HAP-1 (cell line): Measurements from ENCODE around the gene SNX32.

Experiments
- DNase-seq, 2 experiments: peaks; one replicate each; pipeline ENCODE4 v3.0.0-alpha.2; 2016 to 2020; ENCODE audit warnings: low spot score in 2 of 2
- H3K27me3 ChIP-seq: fragments of 250-450 bp; sonication (Bioruptor Pico); 2 replicates; pipeline ENCODE4 v1.5.1; 2020; ENCODE audit warnings: low read depth, mild to moderate bottlenecking, moderate library complexity
- H3K36me3 ChIP-seq: fragments of 250-450 bp; sonication (Bioruptor Pico); replicated peaks from 2 replicates; pipeline ENCODE4 v1.5.1; 2020; ENCODE audit warnings: mild to moderate bottlenecking
- H3K4me1 ChIP-seq: fragments of 250-450 bp; sonication (Bioruptor Pico); 2 replicates; pipeline ENCODE4 v1.5.1; 2020; ENCODE audit warnings: mild to moderate bottlenecking
- H3K4me3 ChIP-seq: fragments of 250-450 bp; sonication (Bioruptor Pico); 2 replicates; pipeline ENCODE4 v1.5.1; 2020; ENCODE audit warnings: mild to moderate bottlenecking, moderate library complexity
- H3K9me3 ChIP-seq: fragments of 250-450 bp; sonication (Bioruptor Pico); 2 replicates; pipeline ENCODE4 v1.5.1; 2020; ENCODE audit warnings: mild to moderate bottlenecking, moderate library complexity
- in situ Hi-C: fragments of 300-500 bp; cut with MboI; formaldehyde crosslinking; loops from 3 replicates; pipeline ENCODE4 v1.14.3; 2020; ENCODE audit warnings: low sequenced_read_pairs, inconsistent platforms, mixed read lengths

SNX32 gene

DNA sequence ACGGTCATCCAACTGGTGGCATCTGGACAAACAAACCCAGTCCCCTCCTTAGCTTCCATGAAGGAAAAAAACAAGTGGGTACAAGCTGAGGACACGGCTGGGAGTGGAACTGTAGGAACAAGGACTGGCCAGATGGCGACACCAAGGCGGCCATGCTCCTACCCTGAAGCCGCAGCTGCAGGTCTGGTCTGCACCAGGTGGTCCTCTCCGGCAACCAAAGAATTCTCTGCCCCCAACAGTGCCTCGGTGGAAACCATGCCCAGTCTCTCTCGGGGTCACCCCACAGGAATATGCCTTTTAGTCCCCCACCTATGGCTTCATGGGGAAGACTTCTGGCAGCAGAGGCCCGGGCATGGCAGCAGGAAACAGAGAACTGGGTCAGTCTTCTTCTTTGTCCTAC, 24.3 kb upstream of the SNX32 start:
- Histone ChIP-seq H3K36me3 (no peaks in the 10 kb centered on the region), H3K9me3 (no peaks in the 10 kb centered on the region), H3K27me3 (no peaks in the 10 kb centered on the region), H3K4me3 (no peak overlapping the region), H3K4me1 (no peaks in the 10 kb centered on the region)
- in situ Hi-C loops: no loop called here
- DNase-seq: no peak

GRCh38 chr11:65810046-65810868, 23.5 kb upstream of the SNX32 start:
- in situ Hi-C loops: no loop called here
- Histone ChIP-seq H3K4me1 (no peaks in the 10 kb centered on the region), H3K36me3 (no peaks in the 10 kb centered on the region), H3K27me3 (no peaks in the 10 kb centered on the region), H3K4me3 (no peak overlapping the region), H3K9me3 (no peaks in the 10 kb centered on the region)
- DNase-seq: no peak

DNA sequence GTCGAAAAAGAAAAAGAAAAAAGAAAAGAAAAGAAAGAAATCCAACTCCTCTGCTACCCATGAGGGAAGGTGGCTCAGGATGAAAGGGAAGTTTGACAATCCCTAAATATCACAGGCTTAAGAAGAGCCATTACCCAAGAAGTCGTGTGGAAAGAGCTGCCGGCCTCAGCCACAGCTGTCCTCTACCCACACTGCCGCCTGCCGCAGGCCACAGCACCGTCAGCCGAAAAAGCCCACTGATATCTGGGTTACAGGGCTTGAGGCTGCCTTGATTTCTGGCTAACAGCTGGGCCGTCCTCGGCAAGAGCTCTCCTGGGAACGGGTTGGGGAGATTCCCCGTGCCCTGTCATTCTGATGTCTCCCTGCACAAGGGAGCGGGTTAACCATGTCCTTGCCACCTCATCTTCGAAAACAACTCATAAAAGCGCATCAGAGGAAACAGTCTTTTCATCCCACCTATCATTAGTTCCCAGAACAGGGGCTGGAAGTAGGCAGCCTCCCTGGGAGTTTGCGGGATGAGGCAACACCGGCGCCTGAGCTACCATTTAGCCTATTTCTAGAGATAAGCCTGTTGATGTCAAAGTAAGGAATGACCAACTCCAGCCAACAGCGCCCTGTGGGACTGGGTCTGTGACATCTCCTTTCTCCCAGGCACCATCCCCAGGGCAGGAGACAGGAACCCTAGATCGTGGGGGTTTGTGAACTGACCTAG, 21.8 kb upstream of the SNX32 start:
- Histone ChIP-seq H3K4me1 (no peaks in the 10 kb centered on the region), H3K27me3 (no peaks in the 10 kb centered on the region), H3K36me3 (no peaks in the 10 kb centered on the region), H3K4me3 (no peak overlapping the region), H3K9me3 (no peaks in the 10 kb centered on the region)
- DNase-seq: no peak
- in situ Hi-C loops: no loop called here

- peaks cover 4% of the 10 kb centered on the region for H3K4me1 ChIP-seq
- no peaks in the 10 kb centered on the region; the same call in 1 of the 2 replicates for H3K36me3 ChIP-seq
- H3K27me3 ChIP-seq: no peaks in the 10 kb centered on the region
- in situ Hi-C loops: no loop called here
- H3K9me3 ChIP-seq: no peaks in the 10 kb centered on the region
- no peak overlapping the region for H3K4me3 ChIP-seq
- no peak for DNase-seq
These were observed 19.4 kb upstream of the SNX32 start for GRCh38 chr11:65814131-65814985.

GRCh38 chr11:65814986-65815565, 18.7 kb upstream of the SNX32 start:
- peaks cover 4% of the 10 kb centered on the region for H3K4me1 ChIP-seq
- in situ Hi-C loops: no loop called here
- no peak for DNase-seq
- no peaks in the 10 kb centered on the region for H3K27me3 ChIP-seq
- no peaks in the 10 kb centered on the region; the same call in 1 of the 2 replicates for H3K36me3 ChIP-seq
- no peak overlapping the region for H3K4me3 ChIP-seq
- no peaks in the 10 kb centered on the region for H3K9me3 ChIP-seq

DNA sequence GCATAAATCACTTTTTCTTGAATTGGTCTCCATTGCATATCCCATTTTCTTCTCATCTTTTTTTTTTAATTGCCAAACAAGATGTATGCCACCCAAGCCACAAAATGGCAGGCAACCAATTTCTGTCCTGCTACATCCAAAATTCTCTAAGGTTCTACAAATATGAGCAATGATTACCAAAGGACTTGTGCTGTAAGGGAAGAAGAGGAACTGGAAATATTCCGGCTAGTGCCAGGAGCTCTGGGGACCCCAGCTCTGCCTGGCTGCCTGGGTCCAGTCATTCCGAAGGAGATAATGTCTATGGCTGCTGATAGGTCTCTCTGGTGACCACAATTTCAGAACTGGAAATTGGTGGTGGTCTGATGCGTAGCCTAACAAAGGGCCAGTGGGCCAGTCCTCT, 17.1 kb upstream of the SNX32 start:
- H3K9me3 ChIP-seq: no peaks in the 10 kb centered on the region
- no peaks in the 10 kb centered on the region; the same call in 1 of the 2 replicates for H3K36me3 ChIP-seq
- peaks cover 4% of the 10 kb centered on the region for H3K4me1 ChIP-seq
- in situ Hi-C loops: no loop called here
- H3K27me3 ChIP-seq: no peaks in the 10 kb centered on the region
- no peak for DNase-seq
- no peak overlapping the region for H3K4me3 ChIP-seq

DNA sequence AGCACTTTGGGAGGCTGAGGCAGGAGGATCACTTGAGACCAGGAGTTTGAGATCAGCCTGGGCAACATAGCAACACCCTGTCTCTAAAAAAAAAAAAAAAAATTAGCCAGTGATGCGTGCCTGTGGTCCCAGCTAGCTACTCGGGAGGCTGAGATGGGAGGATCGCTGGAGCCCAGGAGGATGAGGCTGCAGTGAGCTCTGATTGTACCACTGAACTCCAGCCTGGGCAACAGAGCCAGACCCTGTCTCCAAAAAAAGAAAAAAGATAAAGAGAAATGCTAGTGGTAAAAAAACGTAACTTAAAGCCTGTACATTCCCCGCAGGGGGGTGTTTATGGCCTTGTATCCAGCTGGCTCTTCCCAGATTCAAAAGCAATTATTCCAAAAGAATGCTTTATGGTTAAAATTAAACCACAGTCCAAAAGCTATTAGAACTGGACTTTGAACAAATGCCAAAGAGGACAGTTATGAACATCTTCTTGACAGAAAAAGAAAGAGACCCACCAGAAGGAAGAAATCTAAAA, 16.4 kb upstream of the SNX32 start:
- Histone ChIP-seq H3K9me3 (no peaks in the 10 kb centered on the region), H3K4me1 (peaks cover 4% of the 10 kb centered on the region), H3K36me3 (no peaks in the 10 kb centered on the region; the same call in 1 of the 2 replicates), H3K4me3 (peak overlapping the region; percentile 40), H3K27me3 (no peaks in the 10 kb centered on the region)
- in situ Hi-C loops: no loop called here
- DNase-seq: peak in 1 of 2 experiments; percentile 18

- H3K4me3 ChIP-seq: peak overlapping the region; percentile 40
- no peaks in the 10 kb centered on the region; the same call in 1 of the 2 replicates for H3K36me3 ChIP-seq
- no peaks in the 10 kb centered on the region for H3K27me3 ChIP-seq
- peak; percentile 72 to 98 for DNase-seq
- H3K9me3 ChIP-seq: no peaks in the 10 kb centered on the region
- H3K4me1 ChIP-seq: peaks cover 4% of the 10 kb centered on the region
- in situ Hi-C loops: no loop called here
These were observed 15.7 kb upstream of the SNX32 start for GRCh38 chr11:65817835-65818680.

GRCh38 chr11:65821107-65821506, 12.7 kb upstream of the SNX32 start:
- no peak for DNase-seq
- in situ Hi-C loops: no loop called here
- no peak overlapping the region for H3K4me3 ChIP-seq
- no peaks in the 10 kb centered on the region for H3K27me3 ChIP-seq
- H3K36me3 ChIP-seq: no peaks in the 10 kb centered on the region; the same call in 1 of the 2 replicates
- peaks cover 4% of the 10 kb centered on the region for H3K4me1 ChIP-seq
- H3K9me3 ChIP-seq: no peaks in the 10 kb centered on the region

GRCh38 chr11:65822776-65823528, 10.8 kb upstream of the SNX32 start:
- Histone ChIP-seq H3K27me3 (no peaks in the 10 kb centered on the region), H3K4me1 (no peaks in the 10 kb centered on the region), H3K9me3 (no peaks in the 10 kb centered on the region), H3K36me3 (no peaks in the 10 kb centered on the region), H3K4me3 (no peak overlapping the region)
- no peak for DNase-seq
- in situ Hi-C loops: no loop called here

DNA sequence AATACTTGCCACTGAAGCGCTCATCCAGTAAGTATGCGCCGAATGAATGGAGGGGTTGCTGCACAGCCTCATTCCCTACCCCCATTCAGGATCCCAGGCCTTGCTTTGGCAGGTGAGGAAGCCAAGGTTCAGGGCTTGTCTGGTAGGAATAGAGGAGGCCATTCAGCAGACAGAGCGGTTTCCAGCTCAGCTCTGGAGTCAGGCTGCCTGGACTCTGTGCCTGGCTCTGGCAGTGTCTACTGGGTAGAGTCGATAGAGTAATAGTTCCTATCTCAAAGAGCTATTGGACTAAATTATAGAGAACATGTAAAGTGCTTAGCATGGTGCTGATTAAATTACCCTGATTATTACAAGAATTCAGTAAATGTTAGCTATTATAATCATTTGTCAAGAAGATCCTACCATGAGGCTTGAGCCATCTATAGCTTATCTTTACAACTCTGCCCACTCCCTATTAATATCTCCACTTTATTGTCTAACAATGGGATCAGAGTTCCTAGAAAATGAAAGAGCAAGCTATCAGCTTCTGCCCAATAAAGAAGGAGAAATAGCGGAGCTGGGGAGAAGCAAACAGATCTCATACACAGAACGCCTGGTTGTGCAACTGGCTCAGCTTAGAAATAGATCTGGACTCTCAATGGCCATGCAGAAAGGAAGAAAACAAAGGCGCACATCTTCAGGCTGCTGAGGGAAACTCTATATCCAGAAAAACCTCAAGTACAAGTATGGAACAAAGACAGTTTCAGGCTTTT, 6.6 kb upstream of the SNX32 start:
- no peak overlapping the region for H3K4me3 ChIP-seq
- in situ Hi-C loops: no loop called here
- H3K4me1 ChIP-seq: no peaks in the 10 kb centered on the region
- H3K36me3 ChIP-seq: no peaks in the 10 kb centered on the region
- no peaks in the 10 kb centered on the region for H3K9me3 ChIP-seq
- H3K27me3 ChIP-seq: peaks cover 9% of the 10 kb centered on the region
- no peak for DNase-seq
